Limb (tissue), 2 donors: ENCODE results near the gene RCAN2.
"Not testable (repeated sequence)": the region's sequence is repeated elsewhere in the genome, so short reads cannot be mapped to it uniquely, and the experiment has no call there.

Experiments
- DNase-seq, 2 donors: peaks; one replicate each; pipeline ENCODE4 v3.0.0-alpha.2; 2016; ENCODE audit errors: extremely low spot score in 2 of 2

The RCAN2 gene

DNA sequence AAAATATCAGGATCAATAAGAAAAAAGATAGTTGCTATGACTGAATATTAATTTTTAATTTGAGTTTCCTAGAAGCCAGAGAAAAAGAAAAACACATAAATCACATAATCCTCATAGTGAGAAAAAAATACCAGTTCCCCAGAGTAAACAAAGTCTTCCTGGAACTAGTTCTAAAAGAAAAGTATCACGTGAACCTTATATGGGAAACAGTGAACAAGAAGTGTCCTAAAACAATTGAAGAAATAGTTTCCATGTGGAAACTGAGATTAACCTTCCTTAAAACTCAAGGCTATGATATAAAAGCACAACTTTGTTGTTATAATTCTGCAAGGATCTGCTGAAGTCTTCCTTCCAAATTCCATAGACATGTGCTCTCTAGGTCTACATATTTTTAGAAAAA, 50.6 kb downstream of the RCAN2 start:
- no peak for DNase-seq

DNA sequence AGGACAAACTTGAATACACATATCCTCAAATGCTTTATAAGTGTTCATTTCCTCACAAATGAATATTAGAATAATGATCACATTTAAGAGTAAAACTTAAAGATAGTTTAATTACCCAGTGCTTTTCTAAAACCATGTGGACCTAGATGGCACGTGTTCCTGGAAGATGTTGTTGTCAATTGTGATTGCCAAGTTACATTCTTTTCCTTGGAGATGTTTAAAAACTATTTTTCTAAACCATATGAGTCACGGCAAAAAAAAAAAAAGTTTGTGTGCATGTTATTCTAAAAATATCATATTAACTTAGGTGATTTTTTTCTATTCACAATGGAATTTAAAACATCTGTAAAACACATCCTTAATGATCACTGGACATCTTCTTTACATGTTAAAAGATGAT, 51.1 kb downstream of the RCAN2 start:
- DNase-seq: peak in 1 of 2 donors; percentile 18

DNA sequence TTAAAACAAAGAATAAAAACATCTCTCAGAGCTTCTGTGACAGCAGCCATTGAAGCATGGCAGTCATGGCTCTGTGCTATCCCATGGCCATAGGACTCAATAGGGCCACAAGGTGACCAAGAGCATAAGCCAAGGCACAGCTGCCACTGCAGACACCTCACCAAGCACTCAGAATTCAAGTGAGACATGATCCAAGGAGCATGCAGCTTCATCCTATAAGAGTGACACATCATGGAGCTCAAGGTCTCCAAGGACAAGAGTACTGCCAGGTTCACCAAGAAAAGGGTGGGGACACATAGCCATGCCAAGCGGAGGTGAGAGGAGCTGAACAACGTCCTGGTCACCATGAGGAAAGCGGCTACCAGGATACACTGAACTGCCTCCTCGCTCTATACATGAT, 53.0 kb downstream of the RCAN2 start:
- no peak for DNase-seq

DNA sequence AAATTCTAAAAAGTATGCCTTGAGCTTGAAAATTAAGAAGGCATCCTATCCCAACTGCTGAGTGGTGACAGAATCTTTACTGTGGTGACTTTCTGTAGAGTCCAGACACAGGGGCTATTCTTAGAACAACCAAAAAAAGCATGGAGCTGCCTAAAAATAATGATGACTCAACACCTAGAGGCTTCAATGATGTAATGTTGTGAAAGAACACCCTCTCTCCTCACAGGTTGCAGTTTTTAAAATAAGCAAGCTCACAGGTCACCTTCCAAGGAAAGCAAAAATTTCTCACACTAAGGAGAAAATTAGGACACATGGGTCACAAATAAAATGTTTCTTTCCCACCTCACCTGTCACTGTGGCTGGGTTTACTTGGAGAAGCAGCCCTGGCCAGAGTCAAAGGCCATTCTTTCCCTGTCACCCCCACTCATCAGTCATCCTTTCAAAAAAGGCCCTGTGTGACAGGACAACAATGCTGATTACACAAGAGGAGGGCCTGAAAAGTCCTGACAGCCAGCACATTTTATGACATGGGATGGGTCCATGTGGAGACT, 53.5 kb downstream of the RCAN2 start:
- DNase-seq: no peak

DNA sequence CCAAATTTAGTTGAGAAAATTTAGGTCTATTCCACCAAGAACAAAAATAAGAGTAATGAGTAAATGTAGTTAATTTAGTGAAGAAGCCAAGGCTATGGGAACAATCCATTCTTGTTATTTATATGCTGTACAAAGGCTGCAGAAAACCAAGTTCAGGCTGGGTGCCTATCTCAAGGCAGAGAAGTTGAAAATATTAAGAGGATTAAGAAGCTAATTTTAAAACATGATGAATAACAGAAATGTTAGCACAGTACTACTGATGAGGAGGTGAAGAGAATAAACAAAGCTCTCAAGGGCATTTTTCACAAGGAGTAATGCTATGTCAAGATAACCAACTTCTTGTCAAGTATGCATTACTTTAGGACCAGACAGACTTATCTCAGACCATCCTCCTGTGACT, 68.6 kb downstream of the RCAN2 start:
- DNase-seq: no peak

DNA sequence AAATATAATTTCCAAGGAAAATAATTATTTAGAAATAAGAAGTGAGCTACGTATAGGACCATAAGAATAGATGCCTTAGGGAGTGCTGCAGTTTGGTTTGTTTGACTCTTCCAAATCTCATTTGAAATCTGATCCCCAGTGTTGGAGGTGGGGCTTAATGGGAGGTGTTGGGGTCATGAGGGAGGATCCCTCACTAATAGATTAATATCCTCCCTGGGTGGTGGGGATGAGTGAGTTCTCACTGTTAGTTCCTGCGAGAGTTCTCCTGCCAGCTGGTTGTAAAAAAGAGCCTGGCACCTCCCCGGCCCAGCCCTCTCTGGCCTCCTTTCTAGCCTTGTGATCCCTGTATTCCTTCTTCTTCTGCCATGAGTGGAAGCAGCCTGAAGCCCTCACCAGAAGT, 69.3 kb downstream of the RCAN2 start:
- no peak for DNase-seq

DNA sequence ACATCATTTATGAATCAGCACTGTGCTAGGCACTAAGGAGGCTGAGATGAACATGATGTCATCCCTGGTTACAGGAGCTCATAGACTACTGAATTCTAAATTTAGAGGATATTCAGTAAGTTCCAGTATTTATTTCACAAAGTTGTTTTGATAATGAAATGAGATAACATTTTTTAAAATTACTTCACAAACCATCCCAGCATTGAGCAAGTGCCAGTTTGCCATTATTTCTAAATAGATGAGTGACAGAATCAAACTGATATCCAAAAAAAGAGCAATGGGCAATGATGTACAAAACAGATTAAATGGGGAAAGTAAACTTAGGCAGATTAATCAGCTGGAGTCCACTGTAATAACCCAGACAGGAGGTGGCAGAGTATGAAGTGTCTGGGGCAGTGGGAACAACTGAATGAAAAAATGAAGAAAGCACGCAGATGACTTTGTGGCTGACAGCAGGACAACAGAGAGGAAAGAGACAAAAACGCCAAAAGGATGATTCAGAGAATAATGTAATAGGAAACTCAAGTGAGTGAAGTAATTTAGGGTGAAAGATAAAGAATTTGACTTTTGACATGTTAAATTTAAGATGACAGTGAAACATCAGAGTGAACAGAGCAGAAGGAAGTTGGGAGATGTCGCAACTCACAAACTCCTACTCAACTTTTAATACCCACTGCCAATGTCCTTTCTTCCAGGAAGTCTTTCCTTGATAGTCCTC, 70.2 kb downstream of the RCAN2 start:
- no peak for DNase-seq

DNA sequence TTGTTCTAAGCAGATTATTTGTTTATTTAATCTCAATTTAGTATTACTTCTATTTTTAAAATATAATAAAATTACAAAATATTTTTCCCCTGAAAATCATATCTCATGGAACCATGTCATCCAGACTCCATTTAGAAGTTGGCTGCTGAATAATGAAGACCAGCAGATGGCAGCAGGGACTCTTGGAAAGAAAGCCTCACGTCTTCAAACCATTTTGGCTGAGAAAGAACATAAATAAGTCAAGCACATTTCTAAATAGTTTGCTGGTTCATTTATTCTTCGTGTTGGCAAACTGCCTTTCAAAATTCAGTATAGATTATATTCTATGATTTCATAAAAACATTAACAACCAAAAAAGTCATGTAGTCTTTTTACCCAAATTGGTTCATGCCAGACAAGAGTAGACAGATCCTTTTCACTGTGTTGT, 71.7 kb downstream of the RCAN2 start:
- DNase-seq: peak; percentile 56 to 81

DNA sequence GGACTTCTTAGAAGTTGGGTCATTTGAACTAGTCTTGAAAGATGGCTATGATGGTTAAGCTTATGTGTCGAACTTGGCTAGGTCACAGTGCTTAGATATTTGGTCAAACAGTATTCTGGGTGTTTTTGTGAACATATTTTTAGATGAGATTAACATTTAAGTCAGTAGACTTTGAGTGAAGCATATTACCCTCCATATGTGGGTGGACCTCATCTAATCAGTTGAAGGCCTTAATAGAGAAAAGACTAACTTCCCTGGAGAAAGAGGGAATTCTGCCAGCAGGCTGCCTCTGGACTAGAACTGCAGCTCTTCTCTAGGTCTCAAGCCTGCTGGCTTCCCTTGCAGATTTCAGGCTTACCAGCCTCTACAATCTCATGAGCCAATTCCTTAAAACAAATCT, 76.9 kb downstream of the RCAN2 start:
- DNase-seq: no peak

DNA sequence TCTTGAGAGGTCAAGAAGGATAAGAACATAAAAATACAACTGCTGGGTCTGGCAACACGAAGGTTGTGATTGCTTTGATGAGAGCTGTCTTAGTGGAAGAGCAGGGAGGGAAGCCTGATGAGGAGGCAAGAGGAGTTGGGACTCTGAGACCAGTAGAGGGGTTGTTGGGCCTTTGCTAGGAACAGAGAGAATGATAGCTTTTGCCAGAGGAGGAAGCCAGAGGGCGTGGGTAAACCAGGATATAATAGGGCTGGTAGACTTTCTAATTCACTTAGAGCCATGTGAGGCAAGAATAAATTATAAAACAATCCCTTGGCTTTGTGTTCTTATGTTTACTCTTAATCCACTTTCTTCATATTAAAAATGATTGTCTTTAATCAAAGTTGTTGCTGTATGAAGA, 78.6 kb downstream of the RCAN2 start:
- no peak for DNase-seq

DNA sequence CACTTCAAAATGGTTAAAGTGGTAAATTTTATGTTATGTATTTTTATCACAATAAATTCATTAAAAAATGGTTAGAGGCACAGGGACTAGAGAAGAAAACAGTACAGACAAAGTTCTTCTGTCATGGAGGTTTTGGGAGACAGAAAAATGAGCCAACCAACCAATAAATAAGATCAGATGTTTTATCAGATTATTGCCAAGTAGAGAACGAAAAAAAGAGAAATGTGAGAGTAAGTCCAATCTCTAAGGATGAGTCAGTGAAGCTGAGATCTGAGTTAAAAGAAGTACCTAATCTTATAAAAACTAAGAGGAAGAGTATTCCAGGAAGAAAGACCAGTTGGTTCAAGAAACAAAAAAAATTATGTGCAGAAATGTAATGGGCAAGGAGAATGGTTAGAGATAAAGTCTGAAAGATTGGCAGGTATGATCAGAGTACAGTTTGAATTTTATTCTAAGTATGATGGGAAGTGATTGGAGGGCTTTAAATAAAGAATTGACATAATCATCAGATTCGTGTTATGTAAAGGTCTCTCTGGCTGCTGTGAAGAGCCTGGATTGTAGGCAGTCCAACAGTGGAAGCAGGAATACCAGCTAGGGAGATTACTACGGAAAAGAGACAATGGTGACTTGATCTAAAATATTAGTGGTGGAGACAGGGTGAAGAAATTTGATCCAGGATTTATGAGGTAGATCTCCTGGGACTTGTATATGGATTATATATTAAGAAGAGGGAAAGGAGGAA, 79.6 kb downstream of the RCAN2 start:
- no peak for DNase-seq

DNA sequence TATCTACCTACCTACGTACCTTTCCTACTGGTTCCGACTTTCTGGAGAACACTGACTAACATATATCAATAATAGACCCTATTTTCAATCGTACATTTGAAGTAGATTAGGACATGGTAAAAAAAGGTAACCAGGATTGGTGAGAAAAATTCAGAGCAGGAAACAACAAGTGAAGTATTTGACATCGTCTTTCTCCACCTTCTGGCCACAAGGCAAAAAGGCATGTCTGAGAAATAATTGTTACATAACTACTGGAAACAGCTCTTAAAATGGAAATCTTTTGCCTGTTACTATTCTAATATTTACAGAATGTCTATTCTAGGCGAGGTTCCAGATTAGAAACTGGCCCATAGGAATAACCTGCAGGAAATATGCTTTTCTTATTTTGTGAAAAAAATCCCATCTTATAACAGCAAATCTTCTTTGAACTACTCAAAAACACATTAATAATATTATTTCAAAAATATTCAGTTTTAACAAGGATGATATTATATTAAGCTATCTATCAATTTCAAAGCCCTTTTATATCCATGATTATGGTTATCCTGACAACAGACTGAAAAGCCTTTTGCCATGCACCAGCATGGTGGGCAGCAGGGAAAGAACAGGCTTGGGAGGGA, 80.8 kb downstream of the RCAN2 start:
- DNase-seq: peak in 1 of 2 donors; percentile 61

DNA sequence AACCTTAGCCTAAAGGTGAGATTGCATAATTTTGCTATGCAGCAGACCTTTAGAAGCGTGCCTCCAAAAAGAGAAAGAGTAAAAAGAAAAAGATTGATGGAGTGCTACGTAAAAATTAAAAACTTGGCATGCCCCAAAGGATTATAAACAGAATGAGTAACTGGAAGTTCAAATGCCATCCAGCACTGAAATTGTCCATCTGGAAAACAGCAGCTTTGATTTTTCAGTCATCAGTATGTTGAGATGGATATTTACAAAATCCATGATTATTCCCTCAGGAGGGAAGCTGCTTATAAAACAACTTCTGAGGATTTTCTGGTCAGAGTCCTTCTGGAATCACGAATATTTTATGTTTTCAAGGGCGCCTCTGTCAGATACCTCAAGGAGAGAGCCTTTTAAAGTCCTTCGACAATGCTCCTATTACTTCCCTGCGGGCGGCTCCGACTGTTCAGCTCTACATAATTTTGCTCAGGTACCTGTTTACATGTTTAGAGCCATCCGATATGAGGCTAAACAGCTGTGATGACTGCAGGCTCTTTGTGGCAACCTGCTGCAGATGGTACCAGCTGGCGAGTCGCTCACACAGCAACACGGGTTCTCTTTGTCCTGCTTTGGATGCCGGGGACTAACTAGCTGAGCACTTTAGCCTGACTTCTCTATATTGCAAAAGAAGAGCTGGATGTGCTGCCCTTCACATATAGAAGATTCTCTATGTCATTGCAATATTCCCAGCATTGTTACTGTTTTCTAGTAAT, 83.3 kb downstream of the RCAN2 start:
- peak in 1 of 2 donors; percentile 28 for DNase-seq

DNA sequence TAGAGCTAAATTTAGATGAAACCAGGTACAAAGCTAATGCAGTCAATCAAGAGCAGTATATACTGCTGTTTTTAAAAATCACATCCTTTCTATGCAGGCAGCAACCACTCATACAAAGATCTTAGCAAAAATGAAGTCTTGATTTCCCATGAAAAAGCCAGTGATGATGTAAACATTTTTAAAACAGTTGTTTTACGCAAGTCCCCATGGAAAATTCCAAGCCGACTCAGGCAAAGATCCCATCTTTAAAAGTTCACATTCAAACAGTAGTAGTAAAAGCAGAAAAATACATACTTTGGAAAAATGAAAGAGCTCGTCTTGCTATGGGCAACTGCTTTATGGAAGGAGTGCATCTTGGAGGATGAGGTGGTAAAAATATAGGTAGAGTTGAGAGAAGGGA, 84.0 kb downstream of the RCAN2 start:
- DNase-seq: no peak

DNA sequence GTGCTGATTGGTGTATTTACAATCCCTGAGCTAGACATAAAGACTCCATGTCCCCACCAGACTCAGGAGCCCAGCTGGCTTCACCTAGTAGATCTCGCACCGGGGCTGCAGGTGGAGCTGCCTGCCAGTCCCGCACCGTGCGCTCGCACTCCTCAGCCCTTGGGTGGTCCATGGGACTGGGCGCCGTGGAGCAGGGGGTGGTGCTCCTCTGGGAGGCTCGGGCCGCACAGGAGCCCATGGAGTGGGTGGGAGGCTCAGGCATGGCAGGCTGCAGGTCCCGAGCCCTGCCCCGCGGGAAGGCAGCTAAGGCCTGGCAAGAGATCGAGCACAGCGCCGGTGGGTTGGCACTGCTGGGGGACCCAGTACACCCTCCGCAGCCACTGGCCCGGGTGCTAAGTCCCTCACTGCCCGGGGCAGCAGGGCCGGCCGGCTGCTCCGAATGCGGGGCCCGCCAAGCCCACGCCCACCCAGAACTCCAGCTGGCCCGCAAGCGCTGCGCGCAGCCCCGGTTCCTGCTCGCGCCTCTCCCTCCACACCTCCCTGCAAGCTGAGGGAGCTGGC, 85.5 kb downstream of the RCAN2 start:
- not testable (repeated sequence) for DNase-seq

DNA sequence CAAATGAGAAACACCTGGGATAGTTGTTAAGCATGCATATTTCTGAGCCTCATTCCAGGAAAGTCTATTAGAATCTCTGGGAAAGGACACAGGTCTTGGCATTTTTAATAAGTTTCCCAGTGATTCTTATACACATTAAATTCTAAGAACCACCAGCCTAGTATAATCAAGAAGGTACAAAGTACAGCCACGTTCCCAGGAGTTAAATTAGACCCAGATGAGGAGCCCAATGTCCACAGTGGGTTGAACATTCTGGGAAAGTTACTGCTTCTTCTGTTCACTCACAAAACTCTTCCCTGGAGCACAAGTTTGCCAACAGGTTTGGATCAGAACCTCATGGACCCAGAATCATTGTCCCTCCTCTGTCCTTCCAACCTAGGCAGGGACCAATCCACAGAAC, 90.4 kb downstream of the RCAN2 start:
- DNase-seq: no peak

DNA sequence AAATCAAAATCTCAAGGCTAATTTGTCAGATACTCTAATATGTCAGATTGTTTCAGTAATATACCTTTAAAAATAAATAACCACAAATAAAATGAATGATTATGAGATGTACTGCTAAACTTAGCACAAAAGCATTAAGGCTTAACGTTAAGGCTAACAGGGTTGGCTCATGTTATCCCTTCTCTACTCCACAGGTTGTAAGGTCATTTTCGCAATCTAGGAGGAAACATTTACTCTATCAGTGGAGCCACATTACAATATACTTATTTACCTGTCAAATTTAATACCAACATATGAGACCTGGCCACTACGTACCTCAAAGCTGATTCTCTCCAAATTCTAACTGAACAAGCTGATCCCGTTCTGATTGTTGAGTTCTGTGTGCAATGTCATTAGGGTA, 95.7 kb downstream of the RCAN2 start:
- DNase-seq: no peak

DNA sequence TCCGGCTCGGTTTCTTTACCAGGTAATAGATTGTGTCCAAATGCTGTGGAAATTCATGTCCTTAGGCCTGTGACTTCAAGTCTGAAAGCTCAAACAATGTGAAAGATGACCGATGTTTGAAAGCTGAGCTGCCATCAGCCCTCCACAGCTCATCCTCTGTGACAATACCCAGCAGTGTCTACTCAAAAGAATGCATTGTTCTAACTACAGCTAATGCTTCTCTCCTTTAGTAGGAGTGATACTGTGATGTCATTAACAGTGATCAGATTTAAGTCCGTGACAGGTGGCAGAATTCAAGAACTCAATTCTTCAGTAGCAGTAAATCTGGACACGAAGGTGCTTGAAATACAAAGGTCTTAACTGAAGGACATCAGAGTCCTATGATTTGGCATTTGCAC, 97.3 kb downstream of the RCAN2 start:
- no peak for DNase-seq

DNA sequence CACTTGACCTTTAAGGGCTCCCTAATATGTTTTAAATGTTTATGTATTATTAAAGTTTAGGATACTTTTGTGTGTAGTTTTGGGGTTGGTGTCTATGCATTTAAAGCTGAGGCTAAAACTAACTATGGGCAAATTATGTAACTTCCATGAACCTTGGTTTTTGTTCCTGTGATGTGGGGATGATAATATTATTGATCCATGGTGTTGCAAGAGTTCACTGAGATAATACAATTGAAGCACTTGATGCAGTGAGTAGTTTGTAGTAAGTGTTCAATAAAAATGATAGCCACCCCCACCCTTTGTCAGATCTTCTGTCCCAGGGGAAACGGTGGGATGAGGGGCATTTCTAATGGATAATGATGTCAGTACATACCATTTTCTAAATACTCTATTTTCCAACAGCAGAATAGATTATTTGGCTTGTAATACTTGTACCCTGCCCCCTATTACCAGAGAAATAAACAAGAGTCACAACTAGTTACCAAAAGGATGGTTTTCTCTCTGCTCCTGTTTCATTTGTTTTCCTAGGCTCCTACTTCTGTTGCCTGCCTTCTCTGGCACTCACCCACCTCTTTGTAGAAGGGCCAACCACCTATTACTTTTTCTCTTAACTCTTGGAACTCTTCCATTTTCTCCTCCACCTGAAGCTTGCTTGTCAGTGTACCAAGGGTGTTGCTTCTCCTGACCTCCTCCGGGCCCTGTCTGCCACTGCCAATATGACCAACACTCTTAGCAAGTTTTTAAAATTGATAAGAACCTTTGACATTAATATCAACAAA, 97.9 kb downstream of the RCAN2 start:
- DNase-seq: no peak

DNA sequence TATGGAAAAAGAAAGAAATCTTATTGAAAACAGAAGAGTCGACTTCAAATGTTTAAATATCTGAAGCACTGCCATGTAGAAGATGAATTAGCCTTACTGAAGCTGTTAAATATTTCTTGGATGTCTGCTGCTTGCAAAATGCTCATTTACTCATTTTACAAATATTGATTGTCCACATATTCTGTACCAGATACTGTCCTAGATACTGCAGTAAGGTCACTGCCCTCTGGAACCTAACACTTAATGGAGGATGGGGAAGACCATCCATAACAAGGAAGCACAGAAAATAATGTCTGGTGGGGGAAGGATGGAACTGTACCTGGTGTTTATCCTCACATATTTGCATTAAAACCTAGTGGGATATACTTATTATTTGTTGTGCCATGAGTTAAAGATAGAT, 99.0 kb downstream of the RCAN2 start:
- no peak for DNase-seq
